ACHN (cell line): ENCODE measurements around the gene ADAMTSL2.

ENCODE experiments used
- DNase-seq: peaks from one replicate; pipeline ENCODE4 v3.0.0-alpha.2; 2015
- in situ Hi-C: cut with HindIII; loops from 2 replicates; pipeline ENCODE4 v1.10.0; 2017; ENCODE audit warnings: low sequenced_read_pairs, low pct_ligation_motif_present, low pct_unique_long_range_greater_than_20kb

The ADAMTSL2 gene

GRCh38 chr9:133526721-133527321, 7.7 kb upstream of the ADAMTSL2 start:
- in situ Hi-C loops = no loop called here
- no peak for DNase-seq

DNA sequence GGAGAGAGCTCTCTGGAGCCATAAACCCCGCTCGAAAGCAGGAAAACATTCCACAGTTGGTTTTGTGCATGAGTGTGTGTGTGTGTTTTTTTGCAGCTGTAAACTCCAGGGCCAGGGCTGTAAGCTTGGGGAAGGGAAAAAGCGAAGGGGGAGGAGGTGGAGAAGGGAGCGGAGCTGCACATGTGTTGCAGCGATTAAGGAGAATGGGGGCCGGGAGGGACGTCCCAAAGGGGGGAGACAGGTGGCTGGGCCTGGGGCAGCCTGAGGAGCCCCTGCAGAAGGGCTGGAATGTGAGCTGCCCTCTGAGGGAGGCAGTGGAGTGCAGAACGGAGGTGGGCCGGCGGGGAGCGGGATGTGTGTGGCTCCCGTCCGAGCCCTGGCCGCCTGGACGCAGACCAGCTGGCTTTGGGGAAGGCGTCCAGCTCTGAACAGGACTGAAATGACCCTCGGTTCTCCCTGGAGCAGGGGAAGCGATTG, 7.0 kb upstream of the ADAMTSL2 start:
- no peak for DNase-seq
- in situ Hi-C loops = no loop called here

- no peak for DNase-seq
- in situ Hi-C loops = no loop called here
These were observed 6.3 kb upstream of the ADAMTSL2 start for GRCh38 chr9:133528001-133528875.

DNA sequence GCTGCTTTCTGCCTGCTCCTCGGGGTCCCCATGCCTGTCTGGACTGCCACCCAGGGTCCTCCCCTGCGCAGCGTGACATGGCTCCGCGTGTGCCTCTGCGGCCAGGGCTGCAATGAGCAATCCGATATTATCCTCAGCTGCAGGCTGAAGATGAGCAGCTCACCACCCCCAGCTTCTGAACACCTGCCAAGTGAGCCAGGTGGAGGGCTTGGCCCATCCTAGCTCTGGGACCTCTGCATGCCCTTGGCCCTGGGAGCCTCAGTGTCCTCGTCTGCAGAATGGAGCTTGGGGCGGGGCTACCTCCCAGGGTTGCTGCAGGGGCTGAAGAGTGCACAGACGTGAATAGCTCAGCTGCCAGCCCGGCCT, 5.6 kb upstream of the ADAMTSL2 start:
- DNase-seq = no peak
- in situ Hi-C loops = no loop called here

- in situ Hi-C loops = no loop called here
- DNase-seq = no peak
These were observed 5.0 kb upstream of the ADAMTSL2 start for GRCh38 chr9:133529457-133529856.

DNA sequence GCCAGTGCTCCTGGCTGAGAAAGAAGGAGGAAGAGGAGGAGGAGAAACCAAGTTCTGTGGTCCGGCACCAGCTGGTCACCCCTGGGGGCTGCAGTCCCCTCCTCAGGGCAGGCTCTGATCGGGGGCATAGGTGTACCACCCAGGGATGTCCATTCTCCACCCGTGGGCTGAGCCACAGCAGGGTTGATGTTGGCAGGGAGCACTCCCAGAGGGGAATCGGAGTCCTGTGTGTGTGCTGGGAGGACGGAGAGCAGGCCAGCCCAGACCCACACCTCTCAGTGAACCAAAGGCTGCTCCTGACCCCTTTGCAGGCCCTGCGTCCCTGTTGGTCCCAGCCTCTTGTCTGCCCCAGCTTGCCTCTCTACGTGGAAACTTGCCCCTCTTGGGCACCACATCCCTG, 4.6 kb upstream of the ADAMTSL2 start:
- in situ Hi-C loops = no loop called here

DNA sequence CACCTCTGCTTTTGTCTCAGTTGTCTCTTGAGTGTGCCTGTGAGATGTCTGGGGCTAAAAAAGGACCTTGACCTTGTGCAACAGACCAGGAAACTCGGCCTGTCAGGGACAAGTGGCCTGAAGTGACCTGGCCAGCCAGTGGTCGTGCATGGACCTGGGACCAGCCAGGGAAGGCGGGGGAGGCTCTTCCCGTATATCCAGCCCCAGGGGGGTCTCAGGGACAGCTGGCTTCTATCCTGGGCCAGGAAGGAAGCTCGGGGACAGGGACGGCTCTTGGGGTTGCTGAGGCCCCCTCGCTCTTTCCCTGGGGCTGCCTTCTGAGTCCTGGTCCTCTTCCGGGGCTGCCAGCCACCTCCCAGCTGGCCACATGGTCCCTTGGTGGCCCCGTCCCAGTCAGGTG, 3.2 kb upstream of the ADAMTSL2 start:
- no peak for DNase-seq
- in situ Hi-C loops = no loop called here

More for the DNA sequence above, 4.6 kb upstream of the ADAMTSL2 start:
- no peak for DNase-seq

DNA sequence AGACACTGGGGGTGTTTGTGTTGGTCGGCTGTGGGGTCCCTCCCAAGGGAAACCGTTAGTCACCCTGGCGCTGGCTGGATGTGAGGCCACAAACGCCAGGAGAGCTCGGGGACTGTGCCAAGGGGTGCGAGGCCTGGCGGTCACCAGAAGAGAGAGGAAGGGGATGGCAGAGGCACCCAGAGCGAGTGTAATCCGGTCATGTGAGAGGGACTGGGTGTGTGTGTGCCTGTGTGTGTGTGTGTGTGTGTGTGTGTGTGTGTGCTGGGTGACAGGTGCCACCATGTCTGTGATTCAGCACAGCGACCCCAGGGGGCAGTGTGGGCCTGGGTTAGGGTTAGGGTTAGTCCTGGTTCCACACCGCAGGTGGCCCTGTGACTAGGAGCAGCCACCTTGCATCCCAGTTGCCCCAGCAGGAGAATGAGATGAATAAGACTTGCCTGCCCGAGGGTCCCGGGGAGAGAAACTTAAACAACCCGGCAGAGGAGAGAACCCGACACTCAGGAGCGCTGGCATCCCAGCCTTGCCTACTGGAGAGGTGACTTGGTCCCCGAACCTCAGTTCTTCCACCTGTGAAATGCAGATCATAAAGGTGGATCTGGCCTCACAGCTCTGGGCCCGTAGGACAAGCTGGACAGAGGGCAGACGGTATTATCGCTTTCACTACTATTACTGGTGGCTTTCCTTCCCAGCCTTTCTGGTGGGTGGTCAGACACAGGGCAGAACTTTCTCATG, 1.4 kb upstream of the ADAMTSL2 start:
- DNase-seq = peak; percentile 34
- in situ Hi-C loops = no loop called here

DNA sequence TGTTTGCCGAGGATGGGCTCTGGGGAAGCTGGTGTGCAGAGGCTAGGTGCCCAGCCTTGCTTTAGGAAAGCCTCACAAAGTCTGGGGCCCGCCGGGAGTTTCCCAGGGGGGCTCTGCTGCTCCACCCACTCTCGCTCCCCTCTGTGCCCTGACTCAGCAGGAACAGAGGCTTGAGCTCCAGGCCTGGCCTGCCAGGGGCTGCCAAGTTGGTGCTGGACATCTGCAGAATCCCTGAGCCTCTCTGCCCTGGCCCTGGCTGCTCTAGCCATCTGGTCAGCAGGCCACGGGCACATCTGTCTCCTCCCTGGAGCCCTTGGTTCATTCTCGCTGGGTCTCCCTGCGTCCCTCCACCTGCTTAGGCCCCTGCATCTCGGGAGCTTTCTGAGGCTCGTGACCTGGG, 647 bp upstream of the ADAMTSL2 start:
- in situ Hi-C loops = no loop called here
- no peak for DNase-seq

GRCh38 chr9:133535306-133535877, 888 bp downstream of the ADAMTSL2 start:
- in situ Hi-C loops = no loop called here
- DNase-seq = no peak

DNA sequence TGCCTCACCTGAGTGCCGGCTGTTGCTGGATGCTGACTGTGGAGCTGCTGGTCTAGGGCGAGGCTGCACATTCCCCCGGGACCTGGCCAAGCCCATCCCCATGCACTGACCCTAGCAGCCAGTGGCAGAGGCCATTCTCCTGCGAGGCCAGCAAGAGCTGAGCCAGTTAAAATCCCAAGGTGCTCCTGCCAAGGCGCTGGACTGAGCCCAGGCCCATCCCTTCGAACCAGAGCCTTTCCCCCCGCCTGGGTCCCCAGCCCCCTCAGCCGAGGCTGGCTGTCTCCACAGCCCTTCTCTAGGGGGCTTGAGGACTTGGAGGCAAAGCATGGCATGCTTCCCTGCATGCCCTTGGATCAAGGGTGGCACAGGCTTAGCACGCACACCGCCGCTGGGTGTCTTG, 1.6 kb downstream of the ADAMTSL2 start:
- in situ Hi-C loops = no loop called here
- DNase-seq = no peak

- DNase-seq = no peak
- in situ Hi-C loops = no loop called here
These were observed 2.0 kb downstream of the ADAMTSL2 start for GRCh38 chr9:133536536-133536935.

GRCh38 chr9:133537257-133537656, 2.8 kb downstream of the ADAMTSL2 start:
- no peak for DNase-seq
- in situ Hi-C loops = no loop called here

- in situ Hi-C loops = no loop called here
- no peak for DNase-seq
These were observed 3.7 kb downstream of the ADAMTSL2 start for GRCh38 chr9:133538176-133538575.

DNA sequence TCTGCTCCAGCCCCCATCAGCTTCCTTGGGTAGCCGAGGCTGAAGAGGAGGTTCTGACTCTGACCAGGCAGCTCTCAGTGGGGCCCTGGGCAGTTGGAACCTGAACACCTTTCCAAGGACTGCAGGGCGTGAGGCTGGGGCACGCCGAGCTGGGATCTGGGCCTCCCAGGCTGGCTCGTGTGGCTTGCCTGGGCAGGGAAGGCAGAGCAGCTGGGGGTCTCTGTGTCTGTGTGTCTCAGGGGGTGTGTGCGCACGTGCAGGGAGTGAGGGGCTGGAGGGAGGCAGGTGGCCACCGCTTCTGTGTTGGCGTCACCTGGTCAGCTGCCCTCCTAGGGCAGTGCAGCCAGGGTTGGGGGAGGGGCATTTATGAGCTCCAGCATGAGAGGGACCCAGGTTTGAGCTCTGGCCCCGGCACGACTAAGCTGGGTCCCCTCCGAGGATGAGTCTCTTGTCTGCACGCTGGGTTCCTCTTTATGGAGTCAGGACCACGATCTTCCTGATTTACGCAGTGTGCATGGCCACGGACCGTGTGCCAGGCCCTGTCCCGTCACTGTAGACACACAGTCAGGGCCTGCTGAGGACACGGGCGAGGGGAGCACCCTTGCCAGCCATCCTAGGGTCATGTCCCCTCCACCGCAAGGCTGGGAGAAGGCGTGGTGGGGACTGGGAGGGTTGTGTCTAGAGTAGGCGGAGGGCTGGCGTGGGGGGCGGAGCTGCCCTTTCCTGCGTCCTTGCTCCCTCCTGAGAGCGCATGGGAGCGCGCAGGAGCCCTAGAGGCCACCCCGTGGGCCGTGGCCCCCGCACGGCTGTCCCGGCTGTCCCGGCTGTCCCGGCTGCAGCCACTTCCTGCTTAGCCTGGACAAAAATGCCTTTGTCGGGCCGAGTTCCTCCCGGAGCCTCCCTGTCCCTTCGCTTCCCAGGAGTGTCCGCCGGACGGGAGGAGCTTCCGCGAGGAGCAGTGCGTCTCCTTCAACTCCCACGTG, 4.6 kb downstream of the ADAMTSL2 start:
- DNase-seq = no peak
- in situ Hi-C loops = no loop called here

GRCh38 chr9:133539991-133540697, 5.6 kb downstream of the ADAMTSL2 start:
- in situ Hi-C loops = no loop called here
- no peak for DNase-seq

DNA sequence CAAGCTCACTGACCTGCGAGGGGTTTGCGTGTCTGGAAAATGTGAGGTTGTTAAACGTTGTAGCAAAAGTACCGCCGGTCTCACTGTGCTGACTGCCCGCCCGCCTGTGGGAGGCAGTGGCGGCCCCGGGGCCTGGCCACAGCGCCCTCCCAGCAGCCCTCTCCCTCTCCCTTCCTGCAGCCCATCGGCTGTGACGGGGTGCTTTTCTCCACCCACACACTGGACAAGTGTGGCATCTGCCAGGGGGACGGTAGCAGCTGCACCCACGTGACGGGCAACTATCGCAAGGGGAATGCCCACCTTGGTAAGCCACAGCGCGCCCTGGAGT, 6.2 kb downstream of the ADAMTSL2 start:
- in situ Hi-C loops = no loop called here
- no peak for DNase-seq

GRCh38 chr9:133542002-133542401, 7.5 kb downstream of the ADAMTSL2 start:
- in situ Hi-C loops = no loop called here
- no peak for DNase-seq
